Coronary artery (tissue), 2 donors: Measurements from ENCODE around the gene GRIK4.

Source experiments
- DNase-seq: peaks from one replicate; pipeline ENCODE4 v3.0.0-alpha.2; 2017; ENCODE audit warnings: low spot score
- H3K27ac ChIP-seq, 2 donors: fragments of 200-600 bp; sonication (generic); one replicate each; pipeline ENCODE4 v1.5.1; 2016 to 2019
- H3K4me3 ChIP-seq: fragments of 200-600 bp; sonication (generic); 2 replicates; pipeline ENCODE4 v1.5.1; 2016; ENCODE audit warnings: mild to moderate bottlenecking, moderate library complexity
- TF ChIP-seq, protein P1 (sequence below): fragments of 200-600 bp; sonication (generic); IDR thresholded peaks from one replicate; pipeline ENCODE4 v1.5.1; 2019; ENCODE audit warnings: antibody characterized with exemption

Gene GRIK4

GRCh38 chr11:120710354-120711131 is 199.0 kb downstream of the GRIK4 start:
- no peak for DNase-seq
- H3K27ac ChIP-seq: no peak overlapping the region
- TF ChIP-seq, protein P1, sequence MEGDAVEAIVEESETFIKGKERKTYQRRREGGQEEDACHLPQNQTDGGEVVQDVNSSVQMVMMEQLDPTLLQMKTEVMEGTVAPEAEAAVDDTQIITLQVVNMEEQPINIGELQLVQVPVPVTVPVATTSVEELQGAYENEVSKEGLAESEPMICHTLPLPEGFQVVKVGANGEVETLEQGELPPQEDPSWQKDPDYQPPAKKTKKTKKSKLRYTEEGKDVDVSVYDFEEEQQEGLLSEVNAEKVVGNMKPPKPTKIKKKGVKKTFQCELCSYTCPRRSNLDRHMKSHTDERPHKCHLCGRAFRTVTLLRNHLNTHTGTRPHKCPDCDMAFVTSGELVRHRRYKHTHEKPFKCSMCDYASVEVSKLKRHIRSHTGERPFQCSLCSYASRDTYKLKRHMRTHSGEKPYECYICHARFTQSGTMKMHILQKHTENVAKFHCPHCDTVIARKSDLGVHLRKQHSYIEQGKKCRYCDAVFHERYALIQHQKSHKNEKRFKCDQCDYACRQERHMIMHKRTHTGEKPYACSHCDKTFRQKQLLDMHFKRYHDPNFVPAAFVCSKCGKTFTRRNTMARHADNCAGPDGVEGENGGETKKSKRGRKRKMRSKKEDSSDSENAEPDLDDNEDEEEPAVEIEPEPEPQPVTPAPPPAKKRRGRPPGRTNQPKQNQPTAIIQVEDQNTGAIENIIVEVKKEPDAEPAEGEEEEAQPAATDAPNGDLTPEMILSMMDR: no peak
- no peak overlapping the region for H3K4me3 ChIP-seq

DNA sequence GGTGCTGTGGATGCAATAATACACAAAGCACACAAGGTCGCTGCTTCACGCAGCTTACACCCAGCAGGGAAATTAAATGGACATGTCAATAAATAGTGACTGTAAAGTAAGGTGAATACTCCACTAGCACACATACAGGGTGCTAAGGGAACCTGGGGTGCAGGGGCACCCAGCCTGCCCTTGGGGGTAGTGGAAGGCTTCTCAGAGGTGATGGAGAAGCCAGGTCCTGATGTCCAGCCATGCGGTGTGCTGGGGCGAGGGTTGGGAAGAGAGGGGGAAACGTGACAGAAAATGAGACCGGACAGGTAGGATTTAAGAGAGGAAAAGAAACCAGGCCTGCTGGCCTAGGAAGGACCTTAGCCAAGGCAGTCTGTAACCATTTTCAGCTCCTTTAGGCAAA is 200.5 kb downstream of the GRIK4 start:
- Histone ChIP-seq H3K4me3 (no peak overlapping the region), H3K27ac (no peak overlapping the region)
- TF ChIP-seq, protein P1: no peak
- no peak for DNase-seq

DNA sequence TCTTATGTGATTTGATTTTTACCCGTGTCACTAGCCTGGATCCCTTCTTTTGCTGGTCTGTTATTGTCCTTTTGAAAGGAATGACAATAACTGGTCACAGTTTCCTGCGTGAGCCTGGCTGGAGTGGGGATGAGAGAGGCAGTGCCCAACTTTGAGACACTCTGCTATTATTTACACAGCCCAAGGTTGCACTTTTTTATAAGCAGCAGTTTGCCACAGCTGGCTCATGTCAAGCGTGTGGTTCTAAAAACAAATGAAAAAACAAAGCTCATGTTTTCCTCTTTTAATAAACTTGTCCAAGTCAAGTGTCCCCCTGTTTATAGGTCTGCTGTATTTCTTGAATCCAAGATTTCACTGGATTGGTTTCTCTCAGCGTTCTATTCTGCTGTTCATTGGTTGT is 201.3 kb downstream of the GRIK4 start:
- TF ChIP-seq, protein P1: no peak
- DNase-seq: no peak
- H3K4me3 ChIP-seq: no peak overlapping the region
- no peak overlapping the region for H3K27ac ChIP-seq

GRCh38 chr11:120713296-120713695 is 201.7 kb downstream of the GRIK4 start:
- TF ChIP-seq, protein P1: no peak
- DNase-seq: no peak
- no peak overlapping the region for H3K27ac ChIP-seq

GRCh38 chr11:120714438-120714837 is 202.9 kb downstream of the GRIK4 start:
- no peak overlapping the region for H3K4me3 ChIP-seq
- TF ChIP-seq, protein P1: no peak
- no peak overlapping the region for H3K27ac ChIP-seq
- DNase-seq: no peak

More at GRCh38 chr11:120713296-120713695, 201.7 kb downstream of the GRIK4 start:
- no peak overlapping the region for H3K4me3 ChIP-seq

DNA sequence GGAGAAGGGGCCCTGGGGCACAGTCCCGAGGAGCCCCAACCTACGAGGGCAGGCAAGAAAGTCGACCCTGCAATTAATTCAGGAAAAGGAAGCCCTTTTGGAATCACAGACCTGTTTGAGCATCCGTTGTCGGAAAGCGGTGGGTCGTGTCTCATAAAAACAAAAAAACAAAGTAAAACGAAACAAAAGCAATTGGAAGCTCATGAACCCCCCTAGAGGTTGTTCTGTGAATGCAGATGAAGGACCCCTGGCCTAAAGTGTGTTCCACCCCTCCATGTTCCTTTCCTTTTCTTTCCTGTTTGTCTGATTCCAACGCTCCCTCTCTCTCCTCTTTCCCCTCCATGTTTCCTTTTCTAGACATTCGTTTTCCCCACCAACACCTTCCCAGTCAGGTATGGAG is 203.7 kb downstream of the GRIK4 start:
- no peak overlapping the region for H3K4me3 ChIP-seq
- TF ChIP-seq, protein P1: no peak
- H3K27ac ChIP-seq: no peak overlapping the region
- no peak for DNase-seq

- no peak overlapping the region for H3K27ac ChIP-seq
- DNase-seq: no peak
- TF ChIP-seq, protein P1: no peak
- H3K4me3 ChIP-seq: no peak overlapping the region
Measured at GRCh38 chr11:120717042-120717441, 205.5 kb downstream of the GRIK4 start.
